Heart right ventricle (tissue), 16 donors: Measurements from ENCODE around the gene NUDT4. TPM values are rescaled to one million over a fixed set of nuclear protein-coding genes. Genes with fewer than 3 reads are reported as not detected.

ENCODE experiments used
- ATAC-seq, 8 donors: fragments of 200-7000 bp; cut with Tn5 transposase; one replicate each; pipeline ENCODE4 v1.9.1; 2020; ENCODE audit warnings: mild to moderate bottlenecking in 8 of 8, moderate library complexity in 8 of 8, moderate number of reproducible peaks in 1 of 8
- DNase-seq, 2 donors: peaks; one replicate each; pipeline ENCODE4 v3.0.0-alpha.2; 2020
- H3K27ac ChIP-seq, 10 donors: fragments of 200-600 bp; sonication (generic) in 2 of 10; one replicate each; pipeline versions ENCODE4 v1.5.0 to v1.8.0; 2020 to 2022; ENCODE audit warnings: mild to moderate bottlenecking in 3 of 10
- H3K27me3 ChIP-seq, 7 donors: fragments of 200-600 bp; one replicate each; pipeline ENCODE4 v1.8.0; 2021 to 2022; ENCODE audit warnings: mild to moderate bottlenecking in 2 of 7
- H3K36me3 ChIP-seq, 9 donors: fragments of 200-600 bp; sonication (generic) in 1 of 9; one replicate each; pipeline versions ENCODE4 v1.5.0 to v1.8.0; 2020 to 2022; ENCODE audit warnings: mild to moderate bottlenecking in 2 of 9
- H3K4me1 ChIP-seq, 9 donors: fragments of 200-600 bp; sonication (generic) in 1 of 9; one replicate each; pipeline versions ENCODE4 v1.5.0 to v1.8.0; 2020 to 2022; ENCODE audit warnings: mild to moderate bottlenecking in 4 of 9
- H3K4me3 ChIP-seq, 10 donors: fragments of 200-600 bp; sonication (generic) in 2 of 10; one replicate each; pipeline versions ENCODE4 v1.5.0 to v1.8.0; 2020 to 2022; ENCODE audit warnings: mild to moderate bottlenecking in 7 of 10, moderate library complexity in 2 of 10
- H3K9me3 ChIP-seq, 11 donors: fragments of 200-600 bp in 10 of 11; sonication (generic) in 2 of 11; one replicate each; pipeline versions ENCODE4 v1.5.0 to v1.8.0; 2013 to 2022; ENCODE audit warnings: mild to moderate bottlenecking in 2 of 11, control low read depth in 1 of 11, moderate library complexity in 1 of 11
- WGBS, 2 donors: extraction: QIAGEN DNeasy Blood & Tissue Kit; methylation state at CpG; one replicate each; pipeline ENCODE4 v1.1.7; 2013; ENCODE audit warnings: inconsistent platforms in 1 of 2; 5-methylcytosine and 5-hydroxymethylcytosine counted together
- intact Hi-C, 10 donors: fragments of 100-400 bp; cut with DNase I; formaldehyde crosslinking; loops; one replicate each; pipeline versions ENCODE4 v1.11.1 to v1.14.2; 2022
- polyA plus RNA-seq, 2 donors: library from polyadenylated mRNA; stranded (reverse); fragments of 200-250 nt; gene quantifications; one replicate each; pipeline ENCODE4 v1.2.3, GENCODE V29; 2013
- total RNA-seq, 10 donors: library from RNA; stranded (reverse); fragmentation: NEBNext Ultra II Directional in 3 of 10; extraction: Animal tissue kit (Norgen Biotek cat#: 25700) in 3 of 10; gene quantifications; one replicate each; pipeline versions ENCODE4 v1.2.1 to v1.2.4, GENCODE V29; 2021 to 2023
- TF ChIP-seq, protein P1 (sequence below), 9 donors: fragments of 200-600 bp; sonication (generic) in 2 of 9; IDR thresholded peaks; one replicate each; pipeline versions ENCODE4 v1.5.0 to v1.8.0; 2021 to 2022; ENCODE audit warnings: antibody characterized with exemption in 9 of 9, mild to moderate bottlenecking in 5 of 9, moderate library complexity in 1 of 9
- donor health status: Arrhythmogenic right ventricular cardiomyopathy.
- donor health status: ischemic (EF 13 %, LVEDD 7.1; RV severe dilation, severe dysfunction).
- donor health status: healthy with polysubstance abuse.
- donor health status: DM: no; HTN: yes; CAD: no.
- donor health status: DM: no; HTN: no; CAD: no.
- donor health status: ischemic (EF 25% LVEDD 6.9; RV normal size, moderate dysfunction).
- donor health status: ischemic (EF 25% LVEDD 5.7; RV mildly dilated, moderate dysfunction).
- donor health status: healthy.
- donor health status: DM: yes; HTN: yes; CAD: no.
- donor health status: Ischemic cardiomyopathy.
- donor health status: ischemic (EF 35%, LVEDD 5.7; RV mildly dilated, moderate dysfunction).
- donor health status: nonischemic (EF 11% LVEDD 7.7; RV severe dilation, severe dysfunction).
- donor health status: DM: yes; HTN: yes; CAD: no.
- donor health status: PGD.
- donor health status: ischemic (EF 29% LVEDD 5.4; RV normal size, mild dysfunction).
- donor health status: nonischemic (EF 23%, LVEDD 6.1; RV moderate dilation, normal function).

NUDT4 gene
- total and polyA plus RNA-seq, 12 donors: 61.1 to 663 (median 210) TPM

DNA sequence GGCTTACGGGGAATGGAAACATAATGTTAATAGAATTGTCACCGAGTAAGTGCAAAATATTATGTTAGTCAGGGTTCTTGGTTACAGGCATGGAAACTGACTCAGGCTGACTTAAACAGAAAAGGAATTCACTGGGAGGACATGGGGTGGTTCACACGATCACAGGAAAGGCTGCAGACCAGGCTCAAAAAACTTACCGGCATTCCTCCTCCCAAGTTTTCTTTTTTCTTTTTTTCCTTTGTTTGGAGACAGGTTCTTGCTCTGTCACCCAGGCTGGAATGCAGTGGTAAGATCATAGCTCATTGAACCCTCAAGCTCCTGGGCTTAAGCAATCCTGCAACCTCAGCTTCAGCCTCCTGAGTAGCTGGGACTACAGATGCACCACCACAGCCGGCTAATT is 75.9 kb downstream of the NUDT4 start:
- intact Hi-C loops: no loop called here
- TF ChIP-seq, protein P1, sequence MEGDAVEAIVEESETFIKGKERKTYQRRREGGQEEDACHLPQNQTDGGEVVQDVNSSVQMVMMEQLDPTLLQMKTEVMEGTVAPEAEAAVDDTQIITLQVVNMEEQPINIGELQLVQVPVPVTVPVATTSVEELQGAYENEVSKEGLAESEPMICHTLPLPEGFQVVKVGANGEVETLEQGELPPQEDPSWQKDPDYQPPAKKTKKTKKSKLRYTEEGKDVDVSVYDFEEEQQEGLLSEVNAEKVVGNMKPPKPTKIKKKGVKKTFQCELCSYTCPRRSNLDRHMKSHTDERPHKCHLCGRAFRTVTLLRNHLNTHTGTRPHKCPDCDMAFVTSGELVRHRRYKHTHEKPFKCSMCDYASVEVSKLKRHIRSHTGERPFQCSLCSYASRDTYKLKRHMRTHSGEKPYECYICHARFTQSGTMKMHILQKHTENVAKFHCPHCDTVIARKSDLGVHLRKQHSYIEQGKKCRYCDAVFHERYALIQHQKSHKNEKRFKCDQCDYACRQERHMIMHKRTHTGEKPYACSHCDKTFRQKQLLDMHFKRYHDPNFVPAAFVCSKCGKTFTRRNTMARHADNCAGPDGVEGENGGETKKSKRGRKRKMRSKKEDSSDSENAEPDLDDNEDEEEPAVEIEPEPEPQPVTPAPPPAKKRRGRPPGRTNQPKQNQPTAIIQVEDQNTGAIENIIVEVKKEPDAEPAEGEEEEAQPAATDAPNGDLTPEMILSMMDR (IDR thresholded peaks at IDR 0.05): no peak

DNA sequence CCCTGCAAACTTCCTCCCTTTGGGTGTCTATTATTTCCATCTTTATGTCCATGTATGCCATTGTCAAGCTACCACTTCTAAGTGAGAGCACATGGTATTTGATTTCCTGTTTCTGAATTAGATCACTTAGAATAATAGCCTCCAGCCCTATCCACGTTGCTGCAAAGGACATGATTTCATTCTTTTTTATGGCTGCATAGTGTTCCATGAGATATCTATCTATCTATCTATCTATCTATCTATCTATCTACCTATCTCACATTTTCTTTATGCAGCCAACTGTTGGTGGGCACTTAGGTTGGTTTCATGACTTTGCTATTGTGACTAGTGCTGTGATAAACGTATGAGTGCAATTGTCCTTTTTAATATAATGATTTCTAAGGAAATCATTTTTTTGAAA is 78.4 kb downstream of the NUDT4 start:
- intact Hi-C loops: no loop called here
- H3K4me1 ChIP-seq: peaks cover 0 to 17% (median 0%) of the 10 kb centered on the region in 9 donors
- ATAC-seq (no peak), DNase-seq (no peak)
- H3K27ac ChIP-seq: no peak overlapping the region
- no peaks in the 10 kb centered on the region for H3K9me3 ChIP-seq
- no peaks in the 10 kb centered on the region for H3K36me3 ChIP-seq
- 62 to 68% methylated on average over 2 of the region's 2 CpGs for WGBS, 2 donors
- TF ChIP-seq, protein P1 (IDR thresholded peaks at IDR 0.05): no peak
- peaks cover 0 to 5% (median 0%) of the 10 kb centered on the region in 7 donors for H3K27me3 ChIP-seq
- H3K4me3 ChIP-seq: no peak overlapping the region

More for the DNA sequence above, 75.9 kb downstream of the NUDT4 start:
- DNase-seq (no peak), ATAC-seq (no peak)
- Histone ChIP-seq H3K27me3 (peaks cover 0 to 5% (median 0%) of the 10 kb centered on the region in 7 donors), H3K4me1 (peaks cover 0 to 4% (median 0%) of the 10 kb centered on the region in 9 donors), H3K36me3 (no peaks in the 10 kb centered on the region), H3K27ac (no peak overlapping the region), H3K4me3 (no peak overlapping the region), H3K9me3 (no peaks in the 10 kb centered on the region)
- 85 to 86% methylated on average over 5 of the region's 5 CpGs for WGBS, 2 donors

Other genes with a start within 250 kb of the NUDT4 start
- gene UBE2N, start 64.0 kb downstream of the NUDT4 start, total RNA-seq: 100 to 1,000 TPM in 1 of 10 donors, 10 to 100 TPM in 9; 86.3 to 109 (median 96.7) TPM
- gene UBE2N, start 64.0 kb downstream of the NUDT4 start, polyA plus RNA-seq: 10 to 100 TPM; 35.5 to 76.0 TPM
- gene MRPL42, start 89.6 kb downstream of the NUDT4 start, total RNA-seq: 10 to 100 TPM; 34.1 to 59.6 (median 45.7) TPM
- 10 to 100 TPM; 17.4 to 33.2 TPM for gene MRPL42, start 89.6 kb downstream of the NUDT4 start, polyA plus RNA-seq
- 10 to 100 TPM in 9 of 10 donors, 1 to 10 TPM in 1; 8.6 to 35.1 (median 18.3) TPM for gene SOCS2, start 194.8 kb downstream of the NUDT4 start, total RNA-seq
- 10 to 100 TPM; 14.9 to 19.5 TPM for gene SOCS2, start 194.8 kb downstream of the NUDT4 start, polyA plus RNA-seq